Kidney epithelial cell (primary cell): ENCODE results near the gene NCKAP5. TPM values are rescaled to one million over a fixed set of nuclear protein-coding genes. Genes with fewer than 3 reads are reported as not detected.

Experiments used
- DNase-seq: peaks from one replicate; pipeline ENCODE4 v3.0.0-alpha.2; 2010; ENCODE audit warnings: low read depth
- H3K27me3 ChIP-seq: 2 replicates; pipeline ENCODE4 v1.6.0; 2011; ENCODE audit warnings: low read length; ENCODE audit not compliant: control insufficient read depth, insufficient read depth
- H3K36me3 ChIP-seq: 2 replicates; pipeline ENCODE4 v1.5.1; 2011; ENCODE audit warnings: low read length; ENCODE audit not compliant: control insufficient read depth, insufficient read depth
- H3K4me3 ChIP-seq: 2 replicates; pipeline ENCODE4 v1.5.1; 2011; ENCODE audit warnings: low read depth, mild to moderate bottlenecking, control low read depth, low read length
- CTCF ChIP-seq: IDR thresholded peaks from 2 replicates; pipeline ENCODE4 v1.5.1; 2011; ENCODE audit warnings: mild to moderate bottlenecking, moderate library complexity, low read length, control low read depth, inconsistent platforms; ENCODE audit not compliant: insufficient read depth, poor library complexity, severe bottlenecking
- total RNA-seq: library from RNA; depleted of rRNA; stranded (reverse); fragments of >200 nt; gene quantifications from 2 replicates; pipeline ENCODE4 v1.2.3, GENCODE V29; 2015

NCKAP5 gene
- total RNA-seq, 1 donor from 2014 or later = 0.33 TPM

- Histone ChIP-seq H3K27me3 (no peaks in the 10 kb centered on the region), H3K4me3 (no peak overlapping the region), H3K36me3 (no peaks in the 10 kb centered on the region)
- TF ChIP-seq CTCF = peak; percentile 65
- no peak for DNase-seq
These were observed 7.0 kb downstream of the NCKAP5 start for GRCh38 chr2:133561045-133561852.

- no peaks in the 10 kb centered on the region for H3K27me3 ChIP-seq
- DNase-seq = no peak
- H3K36me3 ChIP-seq = no peaks in the 10 kb centered on the region
- TF ChIP-seq CTCF = no peak
- H3K4me3 ChIP-seq = no peak overlapping the region
These were observed 10.6 kb downstream of the NCKAP5 start for GRCh38 chr2:133557614-133558013.

GRCh38 chr2:133553838-133554408, 14.3 kb downstream of the NCKAP5 start:
- Histone ChIP-seq H3K4me3 (no peak overlapping the region), H3K36me3 (no peaks in the 10 kb centered on the region), H3K27me3 (no peaks in the 10 kb centered on the region)
- no peak for DNase-seq
- TF ChIP-seq CTCF = no peak

- no peak for TF ChIP-seq CTCF
- DNase-seq = no peak
- H3K4me3 ChIP-seq = no peak overlapping the region
- no peaks in the 10 kb centered on the region for H3K27me3 ChIP-seq
- no peaks in the 10 kb centered on the region for H3K36me3 ChIP-seq
These were observed 15.0 kb downstream of the NCKAP5 start for GRCh38 chr2:133553251-133553650.

GRCh38 chr2:133552821-133553220, 15.4 kb downstream of the NCKAP5 start:
- DNase-seq = no peak
- TF ChIP-seq CTCF = no peak
- Histone ChIP-seq H3K36me3 (no peaks in the 10 kb centered on the region), H3K27me3 (no peaks in the 10 kb centered on the region), H3K4me3 (no peak overlapping the region)
